ENCODE results near the gene MT1G. TPM values are rescaled to one million over a fixed set of nuclear protein-coding genes. Genes with fewer than 3 reads are reported as not detected.
"Not testable (repeated sequence)": the region's sequence is repeated elsewhere in the genome, so short reads cannot be mapped to it uniquely, and the experiment has no call there.

Gene MT1G
- total and polyA plus RNA-seq, 7 experiments from 2014 or later = 1.2 to 36.1 TPM; not detected in 5

DNA sequence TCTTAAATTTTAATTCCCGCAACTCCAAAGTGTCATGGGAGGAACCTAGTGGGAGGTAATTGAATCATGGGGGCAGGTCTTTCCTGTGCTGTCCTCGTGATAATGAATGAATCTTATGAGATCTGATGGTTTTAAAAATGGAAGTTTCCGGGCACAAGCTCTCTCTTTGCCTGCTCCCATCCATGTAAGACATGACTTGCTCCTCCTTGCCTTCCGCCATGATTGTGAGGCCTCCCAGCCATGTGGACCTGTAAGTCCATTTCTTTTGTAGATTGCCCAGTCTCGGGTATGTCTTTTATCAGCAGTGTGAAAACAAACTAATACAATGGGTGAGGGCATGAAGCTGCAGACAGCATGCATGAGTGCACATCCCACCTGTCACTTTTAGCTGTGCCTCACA lies 44.7 kb downstream of the MT1G start:
- ChIA-PET POLR2A (interaction anchor here (0.7 to 1.6 kb wide), 4 partner anchors 9 to 79 kb away, joined by 3 to 5 read pairs (median 4); partner anchors contain the start of genes MT1M and MT2A), CTCF (interaction anchor here (1.0 to 1.5 kb wide), 2 partner anchors 14 to 20 kb away, joined by 3 to 5 read pairs; partner anchors contain the start of gene MT2A)
- H3K4me3 Mint-ChIP-seq; H3K36me3 Mint-ChIP-seq; intact Hi-C loops (cut with micrococcal nuclease); H3K27ac Mint-ChIP-seq; H3K4me3 ChIP-seq (ENCODE audit: low read length); H3K9me3 Mint-ChIP-seq; DNase-seq; H3K27ac ChIP-seq (ENCODE audit: low read depth, low read length); ATAC-seq; H3K9me3 ChIP-seq (ENCODE audit: control insufficient read depth in 2 of 3, low read length in 3 of 3); H3K36me3 ChIP-seq (ENCODE audit: control insufficient read depth in 2 of 3, insufficient read depth in 3 of 3, low read length in 3 of 3); H3K27me3 ChIP-seq (ENCODE audit: control insufficient read depth in 2 of 2, insufficient read depth in 2 of 2, low read length in 2 of 2): not testable (repeated sequence)
- Mint-ChIP-seq H3K4me1 (peaks cover 11 to 27% (median 15%) of the 10 kb centered on the region in 7 donors), H3K27me3 (peaks cover 0 to 21% (median 4%) of the 10 kb centered on the region in 5 donors)
- peaks cover 0 to 13% of the 10 kb centered on the region in 2 donors for H3K4me1 ChIP-seq (ENCODE audit: control insufficient read depth in 2 of 2, insufficient read depth in 2 of 2, low read length in 2 of 2)

DNA sequence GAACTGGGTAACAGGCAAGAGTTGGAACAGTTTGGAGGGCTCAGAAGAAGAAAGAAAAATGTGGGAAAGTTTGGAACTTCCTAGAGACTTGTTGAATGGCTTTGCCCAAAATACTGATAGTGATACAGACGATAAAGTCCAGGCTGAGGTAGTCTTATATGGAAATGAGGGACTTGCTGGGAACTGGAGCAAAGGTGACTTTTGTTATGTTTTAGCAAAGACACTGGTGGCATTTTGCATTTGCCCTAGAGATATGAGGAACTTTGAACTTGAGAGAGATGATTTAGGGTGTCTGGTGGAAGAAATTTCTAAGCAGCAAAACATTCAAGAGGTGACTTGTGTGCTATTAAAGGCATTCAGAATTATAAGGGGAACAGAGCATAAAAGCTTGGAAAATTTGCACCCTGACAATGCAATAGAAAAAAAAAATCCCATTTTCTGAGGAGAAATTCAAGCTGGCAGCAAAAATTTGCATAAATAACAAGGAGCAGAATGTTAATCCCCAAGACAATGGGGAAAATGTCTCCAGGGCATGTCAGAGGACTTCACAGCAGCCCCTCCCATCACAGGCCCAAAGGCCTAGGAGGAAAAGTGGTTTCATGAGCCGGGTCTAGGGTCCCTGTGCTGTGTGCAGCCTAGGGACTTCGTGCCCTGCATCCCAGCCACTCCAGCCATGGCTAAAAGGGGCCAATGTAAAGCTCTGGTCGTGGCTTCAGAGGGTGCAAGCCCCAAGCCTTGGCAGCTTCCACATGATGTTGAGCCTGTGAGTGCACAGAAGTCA lies 46.0 kb downstream of the MT1G start:
- H3K36me3 ChIP-seq (ENCODE audit: control insufficient read depth in 2 of 3, insufficient read depth in 3 of 3, low read length in 3 of 3); H3K4me3 Mint-ChIP-seq; H3K36me3 Mint-ChIP-seq; CTCF ChIA-PET; H3K9me3 ChIP-seq (ENCODE audit: control insufficient read depth in 2 of 3, low read length in 3 of 3); H3K27ac ChIP-seq (ENCODE audit: low read depth, low read length); H3K27me3 ChIP-seq (ENCODE audit: control insufficient read depth in 2 of 2, insufficient read depth in 2 of 2, low read length in 2 of 2); DNase-seq; H3K9me3 Mint-ChIP-seq; ATAC-seq; intact Hi-C loops (cut with micrococcal nuclease); H3K4me3 ChIP-seq (ENCODE audit: low read length): not testable (repeated sequence)
- POLR2A ChIA-PET = interaction anchor here (1.4 kb wide), 1 partner anchor 80 kb away, joined by 3 read pairs; no protein-coding TSS in a partner anchor
- Mint-ChIP-seq H3K4me1 (peaks cover 13 to 34% (median 24%) of the 10 kb centered on the region in 7 donors), H3K27ac (peak overlapping the region in 1 of 9 donors; percentile 3), H3K27me3 (peaks cover 0 to 25% (median 8%) of the 10 kb centered on the region in 5 donors)
- H3K4me1 ChIP-seq (ENCODE audit: control insufficient read depth in 2 of 2, insufficient read depth in 2 of 2, low read length in 2 of 2) = peaks cover 0 to 21% of the 10 kb centered on the region in 2 donors

DNA sequence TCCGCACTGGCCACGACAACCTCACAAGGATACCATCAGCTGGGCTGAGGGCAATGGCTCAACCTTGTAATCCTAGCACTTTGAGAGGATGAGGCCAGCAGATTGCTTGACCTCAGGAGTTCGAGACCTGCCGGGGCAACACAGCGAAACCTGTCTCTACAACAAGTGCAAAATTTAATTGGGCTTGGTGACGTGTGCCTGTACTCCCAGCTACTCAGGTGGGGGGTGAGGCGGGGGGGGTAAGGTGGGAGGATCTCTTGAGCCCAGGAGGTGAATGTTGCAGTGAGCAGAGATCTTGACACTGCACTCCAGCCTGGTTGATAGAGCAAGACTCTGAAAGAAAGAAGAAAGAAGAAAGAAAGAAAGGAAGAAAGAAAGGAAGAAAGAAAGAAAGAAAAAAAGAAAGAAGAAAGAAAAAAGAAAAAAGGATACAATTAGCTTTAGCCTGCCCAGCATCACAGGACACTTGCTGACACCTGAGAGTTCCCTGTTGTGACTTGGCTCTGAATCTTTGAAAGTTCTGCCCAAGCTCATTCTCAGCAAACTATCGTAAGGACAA lies 47.4 kb downstream of the MT1G start:
- no peak overlapping the region for H3K27ac Mint-ChIP-seq
- POLR2A ChIA-PET = no interaction called here

DNA sequence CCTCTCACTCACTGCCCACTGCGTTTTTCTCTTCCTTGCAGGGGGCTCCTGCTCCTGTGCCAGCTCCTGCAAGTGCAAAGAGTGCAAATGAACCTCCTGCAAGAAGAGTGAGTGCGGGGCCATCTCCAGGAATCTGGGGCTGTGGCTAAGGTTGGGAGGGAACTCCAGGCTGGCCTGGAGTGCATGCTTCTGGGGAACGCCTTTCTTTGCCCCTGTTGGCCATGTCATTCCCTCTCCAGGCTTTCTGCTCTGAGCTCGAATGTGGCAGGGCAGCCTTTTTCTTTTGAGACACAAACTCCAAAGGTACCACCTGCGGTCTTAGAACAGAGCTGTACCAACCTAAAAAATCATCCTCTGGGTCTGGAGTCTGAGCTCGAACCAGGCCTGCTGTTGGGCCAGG lies 49.7 kb downstream of the MT1G start:
- Mint-ChIP-seq H3K4me1 (peaks cover 0 to 43% (median 12%) of the 10 kb centered on the region in 7 donors), H3K27me3 (peaks cover 0 to 18% (median 4%) of the 10 kb centered on the region in 5 donors), H3K9me3 (no peaks in the 10 kb centered on the region), H3K4me3 (peak overlapping the region in 9 of 10 donors; percentile 38 to 87 (median 78)), H3K36me3 (no peaks in the 10 kb centered on the region), H3K27ac (no peak overlapping the region)
- DNase-seq (no peak), ATAC-seq (no peak)
- ChIA-PET POLR2A (interaction anchor here (0.9 kb wide), 1 partner anchor 102 kb away, joined by 4 read pairs; no protein-coding TSS in a partner anchor), CTCF (no interaction called here)
- Histone ChIP-seq H3K4me3 (ENCODE audit: low read length) (no peak overlapping the region), H3K27me3 (ENCODE audit: control insufficient read depth in 2 of 2, insufficient read depth in 2 of 2, low read length in 2 of 2) (no peaks in the 10 kb centered on the region), H3K36me3 (ENCODE audit: control insufficient read depth in 2 of 3, insufficient read depth in 3 of 3, low read length in 3 of 3) (no peaks in the 10 kb centered on the region), H3K4me1 (ENCODE audit: control insufficient read depth in 2 of 2, insufficient read depth in 2 of 2, low read length in 2 of 2) (peaks cover 0 to 7% of the 10 kb centered on the region in 2 donors), H3K27ac (ENCODE audit: low read depth, low read length) (no peak overlapping the region), H3K9me3 (ENCODE audit: control insufficient read depth in 2 of 3, low read length in 3 of 3) (no peaks in the 10 kb centered on the region)
- intact Hi-C loops (cut with micrococcal nuclease) = no loop called here

More for the DNA sequence above, 47.4 kb downstream of the MT1G start:
- Mint-ChIP-seq H3K27me3 (peaks cover 0 to 24% (median 8%) of the 10 kb centered on the region in 5 donors), H3K4me3 (no peak overlapping the region), H3K4me1 (peaks cover 7 to 29% (median 19%) of the 10 kb centered on the region in 7 donors), H3K36me3 (no peaks in the 10 kb centered on the region), H3K9me3 (no peaks in the 10 kb centered on the region)
- H3K4me1 ChIP-seq (ENCODE audit: control insufficient read depth in 2 of 2, insufficient read depth in 2 of 2, low read length in 2 of 2) = peaks cover 0 to 13% of the 10 kb centered on the region in 2 donors
- ATAC-seq (no peak), DNase-seq (no peak)
- no peaks in the 10 kb centered on the region for H3K36me3 ChIP-seq (ENCODE audit: control insufficient read depth in 2 of 3, insufficient read depth in 3 of 3, low read length in 3 of 3)
- intact Hi-C loops (cut with micrococcal nuclease) = no loop called here
- H3K27me3 ChIP-seq (ENCODE audit: control insufficient read depth in 2 of 2, insufficient read depth in 2 of 2, low read length in 2 of 2) = no peaks in the 10 kb centered on the region
- no peak overlapping the region for H3K4me3 ChIP-seq (ENCODE audit: low read length)
- CTCF ChIA-PET = interaction anchor here (1.0 kb wide), 1 partner anchor 15 kb away, joined by 3 read pairs; no protein-coding TSS in a partner anchor
- H3K27ac ChIP-seq (ENCODE audit: low read depth, low read length) = no peak overlapping the region
- no peaks in the 10 kb centered on the region for H3K9me3 ChIP-seq (ENCODE audit: control insufficient read depth in 2 of 3, low read length in 3 of 3)

DNA sequence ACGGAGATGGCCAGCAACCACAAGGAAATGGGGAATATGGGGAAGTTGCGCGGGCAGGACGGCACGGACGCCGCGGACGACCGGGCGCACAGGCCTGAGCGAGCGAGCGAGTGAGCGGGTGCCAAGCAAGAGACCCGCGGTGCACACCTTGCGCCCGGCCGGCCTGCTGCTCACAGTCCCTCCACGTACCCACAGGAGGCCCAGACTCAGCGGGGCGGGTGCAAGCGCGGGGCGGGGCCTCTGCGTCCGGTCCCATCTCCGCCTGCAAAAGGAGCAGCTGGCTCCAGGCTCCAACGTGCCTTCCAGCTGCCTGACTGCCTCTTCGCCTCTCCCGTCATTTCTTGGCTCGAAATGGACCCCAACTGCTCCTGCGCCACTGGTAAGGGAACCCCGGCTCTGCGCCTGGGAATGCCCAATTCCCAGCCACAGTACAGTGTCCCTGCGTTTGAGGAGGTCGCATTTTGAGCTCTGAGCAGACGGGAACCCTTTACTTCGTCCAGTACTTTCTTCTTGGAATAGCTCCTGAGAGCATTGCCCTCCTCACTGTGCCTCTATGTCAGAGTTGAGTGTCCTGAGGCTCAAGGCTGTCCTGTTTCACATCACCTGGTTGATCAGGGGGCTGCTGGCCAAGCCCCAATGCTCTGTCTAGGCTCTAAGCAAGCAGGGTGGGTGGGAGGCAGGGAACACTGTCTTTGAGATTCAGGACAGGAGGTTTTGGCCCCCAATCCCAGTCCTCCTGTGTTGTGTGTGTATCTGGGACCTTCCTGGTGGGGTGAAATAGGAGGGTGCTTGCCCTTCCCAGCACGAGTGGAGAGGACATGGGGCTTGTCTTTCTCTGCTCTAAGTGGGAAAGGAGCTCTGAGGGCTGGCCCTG lies 50.4 kb downstream of the MT1G start:
- H3K4me1 Mint-ChIP-seq = peaks cover 0 to 46% (median 12%) of the 10 kb centered on the region in 7 donors
- H3K4me3 Mint-ChIP-seq = peak overlapping the region; percentile 58 to 87 (median 78)
- CTCF ChIA-PET = interaction anchor here (1.3 kb wide), 1 partner anchor 26 kb away, joined by 3 read pairs; no protein-coding TSS in a partner anchor
- Histone ChIP-seq H3K27me3 (ENCODE audit: control insufficient read depth in 2 of 2, insufficient read depth in 2 of 2, low read length in 2 of 2) (no peaks in the 10 kb centered on the region), H3K36me3 (ENCODE audit: control insufficient read depth in 2 of 3, insufficient read depth in 3 of 3, low read length in 3 of 3) (no peaks in the 10 kb centered on the region), H3K4me3 (ENCODE audit: low read length) (no peak overlapping the region), H3K27ac (ENCODE audit: low read depth, low read length) (no peak overlapping the region), H3K9me3 (ENCODE audit: control insufficient read depth in 2 of 3, low read length in 3 of 3) (no peaks in the 10 kb centered on the region), H3K4me1 (ENCODE audit: control insufficient read depth in 2 of 2, insufficient read depth in 2 of 2, low read length in 2 of 2) (peaks cover 0 to 7% of the 10 kb centered on the region in 2 donors)
- DNase-seq (peak in 7 of 9 donors; percentile 33 to 64 (median 42)), ATAC-seq (peak; percentile 90)
- peak overlapping the region in 2 of 9 donors; percentile 52 to 82 for H3K27ac Mint-ChIP-seq
- H3K9me3 Mint-ChIP-seq = no peaks in the 10 kb centered on the region
- peaks cover 0 to 18% (median 4%) of the 10 kb centered on the region in 5 donors for H3K27me3 Mint-ChIP-seq
- intact Hi-C loops (cut with micrococcal nuclease) = loop anchor here (1.0 kb wide), 3 partner anchors 8 to 9 kb away; partner anchors contain the start of genes MT1E (in 2 of the 2) and MT2A (in 1 of the 2)
- POLR2A ChIA-PET = interaction anchor here (0.8 to 0.9 kb wide), 4 partner anchors 8 to 103 kb away, joined by 3 to 6 read pairs (median 4); partner anchors contain the start of gene MT1E
- no peaks in the 10 kb centered on the region for H3K36me3 Mint-ChIP-seq
